ENCODE data around the gene RXRA.
A peak's percentile ranks its signal among the peaks of the same experiment; 100 is the strongest.

The RXRA gene

GRCh38 chr9:134381671-134382516 is 55.6 kb downstream of the RXRA start:
- DNase-seq (ENCODE audit: low read depth, low spot score) = no peak

- no peak for DNase-seq (ENCODE audit: low read depth, low spot score)
Observed at GRCh38 chr9:134382733-134383132, 56.5 kb downstream of the RXRA start.

- no peak for DNase-seq (ENCODE audit: low read depth, low spot score)
Observed at GRCh38 chr9:134383148-134383547, 56.9 kb downstream of the RXRA start.

GRCh38 chr9:134384811-134385479 is 58.7 kb downstream of the RXRA start:
- no peak for DNase-seq (ENCODE audit: low read depth, low spot score)

GRCh38 chr9:134385915-134386314 is 59.7 kb downstream of the RXRA start:
- no peak for DNase-seq (ENCODE audit: low read depth, low spot score)

GRCh38 chr9:134386951-134387831 is 60.9 kb downstream of the RXRA start:
- DNase-seq (ENCODE audit: low read depth, low spot score) = no peak

GRCh38 chr9:134388289-134388808 is 62.1 kb downstream of the RXRA start:
- DNase-seq (ENCODE audit: low read depth, low spot score) = no peak

GRCh38 chr9:134388976-134389375 is 62.7 kb downstream of the RXRA start:
- no peak for DNase-seq (ENCODE audit: low read depth, low spot score)

- DNase-seq (ENCODE audit: low read depth, low spot score) = no peak
Observed at GRCh38 chr9:134389642-134390041, 63.4 kb downstream of the RXRA start.

GRCh38 chr9:134390537-134390936 is 64.3 kb downstream of the RXRA start:
- DNase-seq (ENCODE audit: low read depth, low spot score) = peak; percentile 62

GRCh38 chr9:134390947-134391318 is 64.7 kb downstream of the RXRA start:
- no peak for DNase-seq (ENCODE audit: low read depth, low spot score)

GRCh38 chr9:134391319-134392231 is 65.3 kb downstream of the RXRA start:
- DNase-seq (ENCODE audit: low read depth, low spot score) = peak; percentile 61

GRCh38 chr9:134392900-134393299 is 66.6 kb downstream of the RXRA start:
- DNase-seq (ENCODE audit: low read depth, low spot score) = no peak

GRCh38 chr9:134393582-134394280 is 67.5 kb downstream of the RXRA start:
- DNase-seq (ENCODE audit: low read depth, low spot score) = no peak

- no peak for DNase-seq (ENCODE audit: low read depth, low spot score)
Observed at GRCh38 chr9:134395002-134395517, 68.8 kb downstream of the RXRA start.

GRCh38 chr9:134395737-134396257 is 69.5 kb downstream of the RXRA start:
- no peak for DNase-seq (ENCODE audit: low read depth, low spot score)

- DNase-seq (ENCODE audit: low read depth, low spot score) = no peak
Observed at GRCh38 chr9:134396258-134396742, 70.0 kb downstream of the RXRA start.

- peak; percentile 31 for DNase-seq (ENCODE audit: low read depth, low spot score)
Observed at GRCh38 chr9:134396825-134397224, 70.6 kb downstream of the RXRA start.

GRCh38 chr9:134398756-134399155 is 72.5 kb downstream of the RXRA start:
- DNase-seq (ENCODE audit: low read depth, low spot score) = no peak

Measured in activated CD4-positive, CD25-positive, alpha-beta regulatory T cell treated with anti-CD3 and anti-CD28 coated beads, Interleukin-2, amount 50 U/mL, for 16 hours (primary cell).